Upper lobe of left lung (tissue), 4 donors: ENCODE results near the gene EPYC.

Source experiments
- EP300 ChIP-seq, 4 donors: sonication (generic); formaldehyde crosslinking; IDR thresholded peaks; one replicate each; pipeline ENCODE4 v1.5.1; 2017; ENCODE audit warnings: antibody characterized with exemption in 4 of 4, control low read depth in 2 of 4
- POLR2A ChIP-seq, 4 donors: fragments of 450-650 bp; IDR thresholded peaks; one replicate each; pipeline ENCODE4 v1.5.1; 2016 to 2017; ENCODE audit warnings: antibody characterized with exemption in 4 of 4, mild to moderate bottlenecking in 2 of 4
- POLR2AphosphoS5 ChIP-seq, 2 donors: sonication (generic); formaldehyde crosslinking; IDR thresholded peaks; one replicate each; pipeline ENCODE4 v1.5.1; 2017; ENCODE audit warnings: antibody characterized with exemption in 2 of 2
- TF ChIP-seq, protein P1 (sequence below), 6 experiments: fragments of 450-650 bp in 4 of 6; fragments of 200-600 bp in 2 of 6; sonication (generic) in 2 of 6; IDR thresholded peaks; one replicate each; pipeline ENCODE4 v1.5.1; 2016 to 2019; ENCODE audit warnings: antibody characterized with exemption in 6 of 6

DNA sequence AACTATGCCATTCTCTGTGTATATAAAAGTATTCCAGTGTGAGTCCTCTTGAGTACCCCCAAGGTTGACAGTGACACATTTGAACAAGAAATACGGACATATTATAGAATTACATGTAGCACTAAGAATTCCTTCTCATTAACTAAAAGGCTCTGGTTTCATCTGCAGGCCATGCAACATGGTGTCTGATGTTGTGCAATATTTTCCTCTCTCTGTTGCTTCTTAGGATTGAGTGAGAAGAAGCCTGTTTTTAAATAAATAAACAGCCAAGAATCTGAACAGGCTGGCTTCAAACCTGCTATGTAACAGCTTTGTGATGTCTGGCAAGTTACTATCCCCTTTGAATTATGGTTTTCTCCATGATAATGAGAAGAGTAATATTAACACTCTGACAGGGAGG is 27.5 kb downstream of the EPYC start:
- TF ChIP-seq POLR2A (IDR thresholded peaks at IDR 0.05) (no peak), POLR2AphosphoS5 (IDR thresholded peaks at IDR 0.05) (no peak), EP300 (IDR thresholded peaks at IDR 0.05) (no peak)
- TF ChIP-seq, protein P1, sequence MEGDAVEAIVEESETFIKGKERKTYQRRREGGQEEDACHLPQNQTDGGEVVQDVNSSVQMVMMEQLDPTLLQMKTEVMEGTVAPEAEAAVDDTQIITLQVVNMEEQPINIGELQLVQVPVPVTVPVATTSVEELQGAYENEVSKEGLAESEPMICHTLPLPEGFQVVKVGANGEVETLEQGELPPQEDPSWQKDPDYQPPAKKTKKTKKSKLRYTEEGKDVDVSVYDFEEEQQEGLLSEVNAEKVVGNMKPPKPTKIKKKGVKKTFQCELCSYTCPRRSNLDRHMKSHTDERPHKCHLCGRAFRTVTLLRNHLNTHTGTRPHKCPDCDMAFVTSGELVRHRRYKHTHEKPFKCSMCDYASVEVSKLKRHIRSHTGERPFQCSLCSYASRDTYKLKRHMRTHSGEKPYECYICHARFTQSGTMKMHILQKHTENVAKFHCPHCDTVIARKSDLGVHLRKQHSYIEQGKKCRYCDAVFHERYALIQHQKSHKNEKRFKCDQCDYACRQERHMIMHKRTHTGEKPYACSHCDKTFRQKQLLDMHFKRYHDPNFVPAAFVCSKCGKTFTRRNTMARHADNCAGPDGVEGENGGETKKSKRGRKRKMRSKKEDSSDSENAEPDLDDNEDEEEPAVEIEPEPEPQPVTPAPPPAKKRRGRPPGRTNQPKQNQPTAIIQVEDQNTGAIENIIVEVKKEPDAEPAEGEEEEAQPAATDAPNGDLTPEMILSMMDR (IDR thresholded peaks at IDR 0.05) = no peak
